NCI-H446 (cell line): ENCODE measurements around the gene IGFN1.
"Not testable (repeated sequence)": the region's sequence is repeated elsewhere in the genome, so short reads cannot be mapped to it uniquely, and the experiment has no call there.

Source experiments
- DNase-seq, 2 experiments: peaks; one replicate each; lab custom pipeline; 2025; lab: John Stamatoyannopoulos, UW

The IGFN1 gene

DNA sequence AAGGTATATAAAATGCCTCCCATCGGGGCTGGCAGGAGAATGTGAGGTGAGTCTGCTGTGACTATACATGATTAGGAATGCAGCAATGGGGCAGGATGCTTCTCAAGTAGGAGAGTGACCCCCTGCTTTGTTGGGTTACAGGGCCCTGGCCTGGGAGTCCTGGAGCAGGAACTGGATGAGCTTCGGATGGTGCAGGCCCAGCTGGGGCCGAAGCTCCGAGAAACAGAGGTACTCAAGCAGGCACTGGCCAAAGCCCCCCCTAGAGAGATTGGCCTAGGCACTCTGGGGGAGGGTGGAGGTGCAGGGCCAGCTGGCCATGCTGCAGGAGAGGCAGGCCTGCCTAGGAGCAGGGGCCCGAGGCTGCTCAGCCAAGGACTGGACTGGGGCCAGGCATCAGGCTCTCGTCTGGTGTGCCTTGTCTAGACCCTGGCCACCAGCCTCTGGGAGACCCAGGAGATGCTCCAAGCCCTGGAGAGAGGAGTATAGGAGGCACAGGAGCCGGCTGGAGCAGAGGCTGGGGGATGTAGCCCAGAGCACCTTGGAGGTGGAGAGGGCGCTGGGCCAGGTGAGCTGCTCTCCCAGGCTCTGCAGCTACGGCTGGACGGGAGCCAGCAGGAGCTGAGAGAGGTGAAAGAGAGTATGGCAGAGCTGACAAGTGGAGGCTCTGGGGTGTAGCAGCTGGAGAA lies 59.8 kb downstream of the IGFN1 start:
- peak; percentile 23 to 64 for DNase-seq

DNA sequence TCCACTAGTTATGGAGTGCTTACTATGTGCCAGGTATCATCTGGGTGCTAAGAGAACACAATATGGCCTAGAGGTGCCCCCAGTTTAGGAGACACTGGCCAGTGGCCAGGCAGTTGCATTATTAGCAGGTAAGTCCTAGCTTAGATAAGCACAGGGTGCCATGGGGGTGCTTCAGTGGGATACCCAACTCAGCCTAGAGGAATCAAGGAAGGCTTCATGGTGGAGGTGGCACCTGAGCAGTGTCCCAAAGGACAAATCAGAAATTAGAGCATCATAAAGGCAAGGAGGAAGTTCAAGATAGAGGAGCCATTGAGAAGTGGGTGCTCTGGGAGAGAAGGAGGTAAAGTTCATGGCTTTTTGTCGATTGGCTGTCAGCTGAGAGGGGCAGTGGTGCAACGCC lies 60.8 kb downstream of the IGFN1 start:
- no peak for DNase-seq

DNA sequence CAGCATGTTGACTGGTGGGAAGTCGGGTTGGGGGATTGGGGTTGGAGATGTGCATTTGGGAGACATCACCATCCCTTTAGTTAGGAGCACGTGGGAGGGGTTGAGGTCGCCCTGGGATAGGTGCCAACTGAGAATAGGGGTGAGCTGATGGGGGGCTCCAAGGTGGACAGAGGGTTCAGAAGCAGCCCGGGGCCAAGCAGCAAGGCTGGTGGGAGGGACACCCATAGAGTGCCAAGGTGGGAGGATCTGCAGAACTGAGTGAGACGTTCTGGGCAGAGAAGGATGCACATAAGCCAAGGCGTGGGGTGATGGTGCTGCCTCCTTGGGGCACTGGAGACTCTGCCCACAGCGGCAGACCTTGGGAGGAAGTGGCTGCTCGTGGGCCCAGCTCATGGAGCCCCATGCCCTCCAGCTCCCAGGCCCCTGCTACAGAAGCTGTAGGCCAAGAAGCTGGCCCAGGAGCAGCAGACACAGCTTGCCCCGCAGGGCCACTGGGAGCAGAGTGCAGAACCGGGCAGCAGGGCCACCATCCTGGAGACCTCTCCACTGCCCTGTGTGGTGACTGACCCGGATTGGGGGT lies 61.3 kb downstream of the IGFN1 start:
- DNase-seq: no peak

DNA sequence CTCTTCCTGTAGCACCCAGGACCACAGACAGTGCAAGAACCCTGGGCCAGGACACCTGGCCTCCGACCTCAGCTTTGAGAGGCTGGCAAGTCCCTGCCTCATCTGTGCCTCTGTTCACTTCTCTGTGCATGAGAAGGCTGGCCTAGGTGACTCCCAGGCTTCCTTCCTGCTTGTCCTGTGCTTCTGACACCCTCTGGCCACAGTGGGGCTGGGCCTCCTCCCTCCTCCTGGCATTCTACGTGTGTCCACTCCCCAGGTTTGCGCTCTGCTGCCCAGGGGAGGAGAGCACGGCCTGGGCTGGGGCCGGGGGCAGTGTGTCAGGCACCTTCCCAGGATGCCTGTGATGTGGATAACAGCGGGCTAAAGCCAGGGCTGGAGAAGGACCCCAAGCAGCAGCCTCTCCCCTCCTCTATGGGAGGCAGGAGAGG lies 62.3 kb downstream of the IGFN1 start:
- DNase-seq: no peak

DNA sequence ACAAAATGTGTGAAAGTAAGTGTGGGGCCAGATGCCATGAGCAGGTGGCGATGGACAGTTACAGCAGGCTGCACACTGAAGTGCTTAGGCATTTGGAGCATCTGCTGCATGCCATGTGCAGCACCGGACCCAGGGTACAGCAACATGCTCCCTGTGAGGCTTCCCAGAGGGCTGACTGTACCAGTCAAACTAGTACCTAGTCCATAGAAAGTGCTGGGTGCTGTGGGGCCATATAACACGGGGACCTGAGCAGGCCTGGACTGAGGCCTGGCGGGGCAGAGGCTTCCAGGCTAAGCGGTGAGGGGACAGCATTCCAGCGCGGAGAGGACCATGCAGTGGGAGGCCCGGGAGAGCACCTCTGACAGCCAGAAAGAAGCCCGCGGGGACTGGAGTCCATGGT lies 62.8 kb downstream of the IGFN1 start:
- DNase-seq: peak in 1 of 2 experiments; percentile 66

DNA sequence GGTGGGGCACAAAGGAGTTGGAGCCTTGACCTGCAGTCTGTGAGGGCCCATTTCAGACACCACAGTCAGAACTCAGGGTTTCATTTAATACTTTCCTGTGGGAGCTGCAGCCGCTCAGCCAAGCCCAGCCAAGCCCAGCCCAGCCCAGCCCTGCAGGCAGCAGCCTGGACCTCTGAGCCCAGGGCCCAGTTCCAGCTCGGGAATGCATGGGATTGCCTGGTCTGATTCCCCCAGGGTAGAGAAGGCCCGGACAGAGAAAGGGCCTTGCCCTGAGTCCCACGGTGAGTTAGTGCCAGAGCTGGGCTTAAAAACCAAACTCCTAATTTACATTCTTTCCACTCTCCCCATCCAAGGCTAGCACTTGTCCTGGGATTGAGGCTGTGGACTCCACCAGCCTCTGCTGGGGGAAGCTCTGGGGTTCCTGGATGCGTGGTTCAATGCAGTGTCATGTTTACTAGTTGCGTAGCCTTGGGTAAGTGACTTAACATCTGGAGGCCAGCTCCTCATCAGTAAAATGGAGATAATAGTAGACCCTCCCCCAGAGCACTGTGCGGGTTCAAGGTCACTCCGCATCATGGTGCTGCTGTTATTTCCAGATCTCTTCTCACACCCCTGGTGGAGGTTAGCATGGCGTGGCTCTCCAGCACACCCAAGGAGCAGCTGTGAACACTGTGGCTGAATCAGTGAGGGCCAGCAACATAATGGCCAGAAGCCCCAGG lies 63.4 kb downstream of the IGFN1 start:
- no peak for DNase-seq

DNA sequence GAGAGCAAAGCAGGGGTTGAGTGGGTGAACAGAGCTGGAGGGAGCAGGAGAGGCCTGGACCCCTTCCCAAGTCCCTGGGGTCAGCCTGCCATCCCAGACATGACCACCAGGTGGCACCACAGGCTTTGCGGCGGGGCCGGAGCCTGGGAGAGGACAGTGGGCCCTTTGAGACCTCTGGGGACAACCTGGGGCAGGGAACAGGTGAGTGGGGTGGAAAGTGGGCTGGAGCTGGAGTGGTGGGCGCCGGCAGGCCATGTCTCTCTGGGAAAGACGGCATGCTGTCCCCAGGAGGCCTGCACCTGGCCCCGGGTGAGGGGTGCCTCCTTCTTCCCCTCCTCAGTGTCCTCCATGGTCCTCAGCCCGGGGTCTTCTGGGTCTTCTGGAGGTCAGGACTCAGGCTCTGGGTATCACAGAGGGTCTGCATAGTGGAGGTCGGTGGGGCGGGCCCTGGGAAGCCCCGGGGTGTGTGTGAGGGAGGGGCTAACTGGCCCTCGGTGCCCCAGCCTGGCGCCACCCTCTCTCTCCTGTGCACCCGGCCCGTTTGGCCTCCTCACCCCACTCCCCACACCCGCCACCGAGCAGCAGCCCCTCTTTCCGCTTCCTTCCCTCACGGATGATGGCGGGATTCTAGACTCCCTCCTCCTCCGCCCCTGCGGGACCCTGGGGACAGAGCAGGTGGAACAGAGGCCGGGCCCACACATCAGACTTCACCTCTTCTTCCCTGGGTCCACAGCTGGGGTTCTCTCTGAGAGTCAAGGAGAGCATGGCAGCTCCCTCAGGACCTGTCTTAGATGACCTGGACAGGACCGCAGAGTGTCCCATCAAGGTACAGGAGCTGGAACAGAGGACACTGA lies 64.2 kb downstream of the IGFN1 start:
- DNase-seq: peak; percentile 19 to 67

GRCh38 chr1:201255479-201256362 lies 65.1 kb downstream of the IGFN1 start:
- no peak for DNase-seq

GRCh38 chr1:201258132-201258531 lies 67.5 kb downstream of the IGFN1 start:
- DNase-seq: not testable (repeated sequence)

- DNase-seq: no peak
These were observed 68.2 kb downstream of the IGFN1 start for GRCh38 chr1:201258763-201259230.

- DNase-seq: peak in 1 of 2 experiments; percentile 47
These were observed 69.0 kb downstream of the IGFN1 start for GRCh38 chr1:201259476-201260235.

DNA sequence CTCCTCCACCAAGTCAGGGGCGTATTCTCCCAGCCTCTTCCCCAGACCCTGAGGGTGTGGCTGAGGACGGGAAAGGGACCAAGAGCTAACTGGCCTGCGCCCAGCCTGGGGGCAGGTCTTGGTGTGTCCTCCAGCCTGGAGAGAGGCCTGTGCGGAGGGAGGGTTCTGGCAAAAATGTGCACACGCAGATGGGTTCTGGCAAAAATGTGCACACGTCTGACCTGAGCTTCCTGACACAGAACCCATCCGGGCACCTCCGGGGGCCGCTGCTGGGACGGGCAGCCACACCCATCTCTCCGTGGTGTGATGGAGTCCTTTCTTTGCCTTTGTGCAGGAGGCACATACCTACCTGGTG lies 69.6 kb downstream of the IGFN1 start:
- DNase-seq: no peak

DNA sequence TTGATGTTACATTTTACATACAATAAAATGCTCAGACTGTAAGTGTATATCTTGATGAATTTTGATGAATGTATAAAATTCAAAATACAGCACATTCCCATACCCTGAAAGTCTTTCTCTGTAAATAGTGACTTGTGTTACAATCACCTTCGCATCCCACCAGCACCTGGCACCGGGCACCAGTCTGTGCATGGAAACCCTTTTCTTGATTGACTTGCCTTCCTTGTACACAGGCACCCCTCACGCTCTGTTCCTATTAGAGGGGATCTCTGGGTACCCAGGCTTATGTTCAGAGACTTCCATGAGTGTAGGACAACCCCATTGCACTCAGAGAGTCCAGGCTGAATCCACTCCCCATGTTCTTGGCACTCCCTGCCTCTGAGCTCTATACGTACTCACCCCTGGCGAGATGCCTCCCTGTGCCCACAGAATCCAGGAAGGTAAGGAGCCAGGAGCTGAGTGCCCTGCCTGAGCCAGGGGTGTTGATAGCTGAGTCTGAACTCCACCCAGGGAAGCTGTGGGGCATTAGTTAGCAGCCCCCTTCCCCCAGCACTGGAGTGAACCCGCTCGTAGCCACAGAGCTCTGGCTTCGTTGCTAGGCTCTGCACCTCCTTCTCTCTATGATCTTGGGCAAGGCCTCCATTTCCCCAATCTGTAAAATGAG lies 70.2 kb downstream of the IGFN1 start:
- no peak for DNase-seq

DNA sequence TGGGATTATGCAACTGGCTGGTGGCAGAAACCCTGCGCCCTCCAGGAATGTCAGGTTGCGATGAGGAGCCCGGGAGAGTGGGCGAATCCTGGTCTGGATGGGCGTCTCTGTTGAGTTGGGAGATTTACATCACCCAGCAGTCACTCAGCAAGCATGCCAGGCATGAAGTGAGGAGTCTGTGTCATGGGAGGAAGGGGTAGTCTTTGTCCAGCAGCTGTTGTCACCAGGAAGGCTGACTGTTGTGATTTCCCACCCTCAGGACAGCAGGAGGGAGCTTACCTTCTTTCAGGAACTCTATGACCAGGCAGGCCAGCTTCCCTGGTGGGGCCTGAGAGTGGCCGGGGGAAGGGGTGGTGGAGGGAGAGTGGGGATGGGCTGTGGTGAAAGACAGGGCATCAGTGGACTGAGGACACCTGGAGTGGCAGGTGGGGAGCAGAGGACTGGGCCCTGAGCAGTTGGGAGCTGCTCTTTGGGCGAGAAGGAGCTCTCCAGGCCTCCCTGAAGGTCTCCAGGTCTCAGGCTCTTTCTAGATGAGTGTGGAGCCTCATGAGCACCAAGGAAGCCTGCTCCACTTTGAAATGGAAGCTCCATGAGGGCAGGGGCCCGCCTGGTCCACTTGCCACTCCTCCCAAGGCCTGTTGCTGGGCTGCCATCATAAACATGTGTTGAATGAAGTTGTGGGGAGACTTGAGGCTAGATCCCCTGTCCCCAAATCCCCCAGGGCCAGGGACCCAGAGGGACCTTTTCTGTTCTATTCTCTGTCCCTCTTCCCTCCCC lies 71.3 kb downstream of the IGFN1 start:
- no peak for DNase-seq

- no peak for DNase-seq
These were observed 72.5 kb downstream of the IGFN1 start for GRCh38 chr1:201262963-201263608.

DNA sequence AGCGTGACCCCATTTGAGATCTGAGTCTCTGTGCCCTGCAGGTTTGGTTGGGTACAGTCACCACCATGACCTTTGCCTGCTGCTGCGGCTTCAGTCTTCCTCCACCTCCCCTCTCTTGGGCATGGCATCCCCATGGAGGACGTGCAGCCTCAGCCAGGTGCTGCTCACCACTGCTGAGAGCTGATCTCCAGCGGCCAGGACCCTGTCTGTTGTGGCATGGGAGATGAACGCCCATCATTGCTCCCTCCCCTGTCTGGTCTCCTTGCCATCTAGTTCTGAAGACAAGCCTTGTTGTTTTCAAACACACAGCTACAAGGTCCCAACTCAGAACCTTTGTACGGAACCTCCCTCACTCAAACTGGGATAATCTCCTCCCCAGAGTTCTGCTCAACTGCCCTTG lies 73.4 kb downstream of the IGFN1 start:
- no peak for DNase-seq

GRCh38 chr1:201264554-201264953 lies 73.9 kb downstream of the IGFN1 start:
- no peak for DNase-seq

DNA sequence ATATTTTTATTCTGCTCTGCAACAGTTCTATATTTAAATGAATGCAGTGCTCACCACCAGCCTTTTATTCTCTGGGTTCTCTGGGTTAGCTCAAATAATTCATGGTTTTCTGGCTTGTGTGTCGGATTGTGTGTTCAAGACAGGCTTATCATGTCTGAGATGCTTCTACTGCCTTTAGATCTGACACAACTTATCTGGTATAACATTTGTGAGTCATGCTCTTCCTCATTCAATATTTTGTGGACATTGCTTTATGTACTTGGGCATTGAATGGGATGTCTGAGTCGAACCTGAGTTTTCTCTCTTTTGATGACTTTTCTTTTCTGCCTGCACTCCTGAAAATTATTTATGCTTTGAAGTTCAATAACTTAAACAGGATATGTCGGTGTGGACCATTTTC lies 75.1 kb downstream of the IGFN1 start:
- no peak for DNase-seq

GRCh38 chr1:201266276-201266675 lies 75.7 kb downstream of the IGFN1 start:
- no peak for DNase-seq
